Activated CD4-positive, alpha-beta T cell treated with anti-CD3 and anti-CD28 coated beads for 36 hours (primary cell): ENCODE data around the gene IL10RA. TPM values are rescaled to one million over a fixed set of nuclear protein-coding genes. Genes with fewer than 3 reads are reported as not detected.
A peak's percentile ranks its signal among the peaks of the same experiment; 100 is the strongest.
"Not testable (repeated sequence)": the region's sequence is repeated elsewhere in the genome, so short reads cannot be mapped to it uniquely, and the experiment has no call there.

Experiments
- ATAC-seq: fragments of 200-7000 bp; cut with Tn5 transposase; one replicate; pipeline ENCODE4 v1.10.0; 2021; ENCODE audit warnings: mild to moderate bottlenecking, moderate library complexity
- CTCF ChIA-PET: fragments of 350-600 bp; sonication (Branson Sonifier 250); formaldehyde crosslinking; loops from one replicate; lab custom pipeline; 2021; ENCODE audit warnings: antibody characterized with exemption; lab: Charles Lee
- POLR2A ChIA-PET: fragments of 350-600 bp; sonication (Branson Sonifier 250); formaldehyde crosslinking; loops from one replicate; lab custom pipeline; 2021; ENCODE audit warnings: antibody characterized with exemption, inconsistent platforms; lab: Charles Lee
- DNase-seq: peaks from one replicate; pipeline ENCODE4 v3.0.0-alpha.2; 2020
- H3K27ac Mint-ChIP-seq: one replicate; pipeline ENCODE4 v1.8.0; 2021; ENCODE audit warnings: mixed read lengths
- H3K27me3 Mint-ChIP-seq: one replicate; pipeline ENCODE4 v1.8.0; 2021; ENCODE audit warnings: mixed read lengths
- H3K36me3 Mint-ChIP-seq: one replicate; pipeline ENCODE4 v1.8.0; 2021; ENCODE audit warnings: low read depth, mixed read lengths
- H3K4me1 Mint-ChIP-seq: one replicate; pipeline ENCODE4 v1.8.0; 2021; ENCODE audit warnings: mixed read lengths
- H3K4me3 Mint-ChIP-seq: one replicate; pipeline ENCODE4 v1.8.0; 2021; ENCODE audit warnings: mild to moderate bottlenecking, moderate library complexity, mixed read lengths
- H3K9me3 Mint-ChIP-seq: one replicate; pipeline ENCODE4 v1.8.0; 2021; ENCODE audit warnings: low read depth, mixed read lengths
- intact Hi-C, 2 experiments: fragments of 100-400 bp; cut with DNase I in 1 of 2; cut with micrococcal nuclease in 1 of 2; formaldehyde crosslinking; loops; one replicate each; pipeline versions ENCODE4 v1.14.2 to v1.15.1; 2022 to 2024; cut with DNase I, micrococcal nuclease
- total RNA-seq, 2 experiments: library from RNA; stranded (reverse); gene quantifications; one replicate each; pipeline ENCODE4 v1.2.3, GENCODE V29; 2021

The IL10RA gene
- total RNA-seq, 2 experiments from 2014 or later: 57.1 to 79.4 TPM

- POLR2A ChIA-PET: interaction anchor here (1.1 to 1.3 kb wide), 2 partner anchors 16 to 55 kb away, joined by 3 to 5 read pairs; no protein-coding TSS in a partner anchor
- not testable (repeated sequence) for H3K27me3 Mint-ChIP-seq, ATAC-seq, H3K4me3 Mint-ChIP-seq, H3K27ac Mint-ChIP-seq, DNase-seq, H3K9me3 Mint-ChIP-seq, H3K36me3 Mint-ChIP-seq
- intact Hi-C loops: loop anchor here (1.0 to 5.0 kb wide), 7 partner anchors 103 to 520 kb away; no protein-coding TSS in a partner anchor
- CTCF ChIA-PET: interaction anchor here (0.6 to 13.5 kb wide), 38 partner anchors 12 to 522 kb away, joined by 3 to 211 read pairs (median 10); partner anchors contain the start of genes FXYD2, IL10RA and TMPRSS13
- H3K4me1 Mint-ChIP-seq: peaks cover 86% of the 10 kb centered on the region
Observed at GRCh38 chr11:117947751-117948150, 38.4 kb upstream of the IL10RA start.

GRCh38 chr11:117948466-117948865 lies 37.7 kb upstream of the IL10RA start:
- H3K27me3 Mint-ChIP-seq, POLR2A ChIA-PET: not testable (repeated sequence)
- intact Hi-C loops: loop anchor here (5.0 kb wide), 2 partner anchors 491 to 521 kb away; no protein-coding TSS in a partner anchor

GRCh38 chr11:117949062-117949461 lies 37.1 kb upstream of the IL10RA start:
- Mint-ChIP-seq H3K27me3 (no peaks in the 10 kb centered on the region), H3K27ac (peak overlapping the region; percentile 26), H3K36me3 (no peaks in the 10 kb centered on the region), H3K4me1 (peaks cover 98% of the 10 kb centered on the region), H3K9me3 (no peaks in the 10 kb centered on the region), H3K4me3 (no peak overlapping the region)
- intact Hi-C loops: loop anchor here (5.0 kb wide), 2 partner anchors 492 to 522 kb away; no protein-coding TSS in a partner anchor
- peak; percentile 35 for DNase-seq
- ATAC-seq: no peak
- POLR2A ChIA-PET: no interaction called here
- CTCF ChIA-PET: interaction anchor here (0.9 to 13.5 kb wide), 5 partner anchors 38 to 132 kb away, joined by 4 to 211 read pairs (median 13); partner anchors contain the start of gene IL10RA

More at GRCh38 chr11:117948466-117948865, 37.7 kb upstream of the IL10RA start:
- H3K9me3 Mint-ChIP-seq, H3K36me3 Mint-ChIP-seq, H3K27ac Mint-ChIP-seq, H3K4me3 Mint-ChIP-seq, DNase-seq, ATAC-seq: not testable (repeated sequence)
- peaks cover 94% of the 10 kb centered on the region for H3K4me1 Mint-ChIP-seq
- CTCF ChIA-PET: interaction anchor here (2.5 to 13.5 kb wide), 9 partner anchors 12 to 140 kb away, joined by 11 to 211 read pairs (median 42); partner anchors contain the start of genes IL10RA and TMPRSS13

GRCh38 chr11:117950301-117950700 lies 35.9 kb upstream of the IL10RA start:
- peak; percentile 24 for ATAC-seq
- ChIA-PET CTCF (interaction anchor here (0.7 to 13.5 kb wide), 15 partner anchors 10 to 143 kb away, joined by 3 to 211 read pairs (median 6); partner anchors contain the start of gene IL10RA), POLR2A (interaction anchor here (0.6 to 3.6 kb wide), 3 partner anchors 11 to 37 kb away, joined by 3 to 32 read pairs (median 3); partner anchors contain the start of gene IL10RA)
- no peak overlapping the region for H3K4me3 Mint-ChIP-seq
- DNase-seq: peak; percentile 71
- intact Hi-C loops: loop anchor here (1.0 to 10.0 kb wide), 4 partner anchors 52 to 924 kb away; no protein-coding TSS in a partner anchor
- no peaks in the 10 kb centered on the region for H3K9me3 Mint-ChIP-seq
- no peaks in the 10 kb centered on the region for H3K36me3 Mint-ChIP-seq
- no peaks in the 10 kb centered on the region for H3K27me3 Mint-ChIP-seq
- peak overlapping the region; percentile 81 for H3K27ac Mint-ChIP-seq
- H3K4me1 Mint-ChIP-seq: peaks cover 92% of the 10 kb centered on the region

GRCh38 chr11:117950993-117951961 lies 34.9 kb upstream of the IL10RA start:
- ChIA-PET CTCF (interaction anchor here (0.5 to 13.5 kb wide), 21 partner anchors 9 to 661 kb away, joined by 3 to 211 read pairs (median 5); partner anchors contain the start of gene IL10RA), POLR2A (interaction anchor here (0.6 to 3.6 kb wide), 8 partner anchors 9 to 191 kb away, joined by 3 to 32 read pairs (median 4); partner anchors contain the start of gene IL10RA)
- Mint-ChIP-seq H3K27me3 (no peaks in the 10 kb centered on the region), H3K36me3 (no peaks in the 10 kb centered on the region), H3K4me1 (peaks cover 87% of the 10 kb centered on the region), H3K27ac (peak overlapping the region; percentile 81), H3K4me3 (peak overlapping the region; percentile 27), H3K9me3 (no peaks in the 10 kb centered on the region)
- intact Hi-C loops: loop anchor here (1.0 to 10.0 kb wide), 6 partner anchors 35 to 924 kb away; partner anchors contain the start of gene IL10RA (in 1 of the 2)
- DNase-seq (peak; percentile 58), ATAC-seq (peak; percentile 65)

DNA sequence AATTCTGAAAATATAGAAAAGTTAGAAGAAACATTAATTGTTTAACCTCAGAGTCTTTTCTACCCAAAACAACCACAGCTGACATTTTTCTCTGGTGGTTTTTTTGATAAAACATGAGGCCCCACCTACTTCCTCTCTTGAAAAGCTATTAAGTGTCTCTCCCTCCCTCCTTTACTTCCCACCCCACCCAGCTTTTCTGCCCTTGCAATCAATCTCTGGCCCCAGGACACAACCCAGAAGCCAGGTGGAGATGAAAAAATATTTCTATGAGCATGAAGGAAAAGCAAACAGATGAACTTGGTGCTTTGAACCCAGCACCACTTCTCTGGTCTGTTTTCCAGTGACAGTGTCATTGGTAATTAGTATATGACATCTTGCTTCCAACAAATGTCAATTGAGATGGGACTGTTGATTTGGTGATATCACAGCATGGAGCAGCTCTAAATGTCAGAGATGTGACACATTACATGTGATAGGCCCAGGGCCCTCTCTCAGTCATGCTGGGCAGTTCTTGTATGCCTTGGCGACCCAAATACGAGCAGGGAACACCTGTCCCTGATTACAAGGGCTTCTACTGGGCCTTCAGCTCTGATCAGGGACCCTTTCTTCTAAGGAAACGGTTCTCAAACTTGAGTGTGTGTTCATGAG lies 33.0 kb upstream of the IL10RA start:
- peaks cover 73% of the 10 kb centered on the region for H3K4me1 Mint-ChIP-seq
- intact Hi-C loops: loop anchor here in 1 of 2 experiments (10.0 kb wide), 1 partner anchor 922 kb away; no protein-coding TSS in a partner anchor
- peak overlapping the region; percentile 81 for H3K27ac Mint-ChIP-seq
- ChIA-PET CTCF (interaction anchor here (0.7 to 13.5 kb wide), 16 partner anchors 10 to 485 kb away, joined by 3 to 211 read pairs (median 4); partner anchors contain the start of gene IL10RA), POLR2A (interaction anchor here (3.6 kb wide), 1 partner anchor 34 kb away, joined by 32 read pairs; the partner anchor contains the start of gene IL10RA)
- peaks cover 3% of the 10 kb centered on the region for H3K9me3 Mint-ChIP-seq
- ATAC-seq (peak; percentile 31), DNase-seq (peak; percentile 51)
- peak overlapping the region; percentile 20 for H3K4me3 Mint-ChIP-seq
- no peaks in the 10 kb centered on the region for H3K27me3 Mint-ChIP-seq
- peaks cover 8% of the 10 kb centered on the region for H3K36me3 Mint-ChIP-seq

DNA sequence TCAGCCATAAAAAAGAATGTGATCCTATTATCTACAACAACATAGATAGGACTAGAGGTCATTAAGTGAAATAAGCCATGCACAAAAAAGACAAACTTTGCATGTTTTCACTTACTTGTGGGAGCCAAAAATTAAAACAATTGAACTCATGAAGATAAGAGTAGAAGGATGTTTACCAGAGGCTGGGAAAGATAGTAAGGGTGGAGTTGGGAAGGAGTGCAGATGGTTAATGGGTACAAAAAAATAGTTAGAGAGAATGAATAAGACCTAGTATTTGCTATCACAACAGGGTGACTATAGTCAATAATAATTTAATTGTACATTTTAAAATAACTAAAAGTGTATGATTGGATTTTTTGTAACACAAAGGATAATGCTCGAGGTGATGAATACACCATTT lies 27.2 kb upstream of the IL10RA start:
- ChIA-PET CTCF (no interaction called here), POLR2A (no interaction called here)
- ATAC-seq: no peak
- intact Hi-C loops: loop anchor here in 1 of 2 experiments (10.0 kb wide), 1 partner anchor 916 kb away; no protein-coding TSS in a partner anchor
- H3K9me3 Mint-ChIP-seq: peaks cover 15% of the 10 kb centered on the region
- H3K4me1 Mint-ChIP-seq: peaks cover 41% of the 10 kb centered on the region
- peaks cover 22% of the 10 kb centered on the region for H3K36me3 Mint-ChIP-seq
- no peaks in the 10 kb centered on the region for H3K27me3 Mint-ChIP-seq
- H3K27ac Mint-ChIP-seq: peak overlapping the region; percentile 45
- DNase-seq: no peak
- H3K4me3 Mint-ChIP-seq: no peak overlapping the region

GRCh38 chr11:117959438-117960149 lies 26.6 kb upstream of the IL10RA start:
- POLR2A ChIA-PET: interaction anchor here (0.6 to 1.3 kb wide), 4 partner anchors 8 to 480 kb away, joined by 3 to 5 read pairs (median 4); no protein-coding TSS in a partner anchor
- intact Hi-C loops: loop anchor here in 1 of 2 experiments (10.0 kb wide), 1 partner anchor 915 kb away; no protein-coding TSS in a partner anchor
- Mint-ChIP-seq H3K27me3 (no peaks in the 10 kb centered on the region), H3K9me3 (peaks cover 15% of the 10 kb centered on the region), H3K27ac (peak overlapping the region; percentile 75), H3K36me3 (peaks cover 22% of the 10 kb centered on the region), H3K4me1 (peaks cover 35% of the 10 kb centered on the region), H3K4me3 (peak overlapping the region; percentile 11)
- CTCF ChIA-PET: interaction anchor here (1.0 to 2.5 kb wide), 7 partner anchors 8 to 152 kb away, joined by 3 to 23 read pairs (median 4); partner anchors contain the start of gene IL10RA
- ATAC-seq (peak; percentile 72), DNase-seq (no peak)

DNA sequence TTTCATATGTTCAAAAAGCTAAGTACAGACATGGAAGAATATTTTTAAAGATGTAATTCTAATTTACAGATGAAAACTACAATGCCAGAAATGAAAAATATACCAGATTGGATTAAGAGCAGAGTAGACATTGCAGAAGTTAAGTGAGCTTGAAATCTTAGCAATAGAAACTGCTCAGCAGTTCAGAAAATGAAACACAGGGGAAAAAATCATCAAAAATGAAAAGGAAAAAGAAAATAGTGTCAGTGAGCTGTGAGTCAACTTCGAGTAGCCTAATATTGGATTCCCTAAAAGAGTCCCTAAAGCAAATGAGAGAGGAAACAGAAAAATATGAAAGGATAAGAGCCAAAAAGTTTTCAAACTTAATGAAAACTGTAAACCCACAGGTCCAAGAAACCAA lies 25.8 kb upstream of the IL10RA start:
- peaks cover 33% of the 10 kb centered on the region for H3K4me1 Mint-ChIP-seq
- H3K27me3 Mint-ChIP-seq: no peaks in the 10 kb centered on the region
- DNase-seq: no peak
- H3K36me3 Mint-ChIP-seq: peaks cover 22% of the 10 kb centered on the region
- H3K9me3 Mint-ChIP-seq: peaks cover 15% of the 10 kb centered on the region
- H3K4me3 Mint-ChIP-seq: no peak overlapping the region
- ATAC-seq: peak; percentile 53
- CTCF ChIA-PET: interaction anchor here (0.6 to 2.5 kb wide), 12 partner anchors 9 to 155 kb away, joined by 3 to 23 read pairs (median 4); partner anchors contain the start of gene IL10RA
- POLR2A ChIA-PET: interaction anchor here (0.6 to 1.3 kb wide), 5 partner anchors 9 to 862 kb away, joined by 3 to 5 read pairs (median 4); no protein-coding TSS in a partner anchor
- intact Hi-C loops: no loop called here
- H3K27ac Mint-ChIP-seq: peak overlapping the region; percentile 75
